Effector memory CD4-positive, alpha-beta T cell (primary cell): ENCODE data around the gene MKRN2OS.

Source experiments
- DNase-seq, 3 donors: peaks; one replicate each; pipeline ENCODE4 v3.0.0-alpha.2; 2020
- H3K27ac ChIP-seq: 2 replicates; pipeline ENCODE4 v1.7.0; 2013; ENCODE audit warnings: mild to moderate bottlenecking, low read length, moderate library complexity; ENCODE audit not compliant: insufficient read depth, poor library complexity, severe bottlenecking
- H3K27me3 ChIP-seq: replicated peaks from 2 replicates; pipeline ENCODE4 v1.7.0; 2013; ENCODE audit warnings: mild to moderate bottlenecking, low read length; ENCODE audit not compliant: insufficient read depth, control insufficient read depth, poor library complexity, severe bottlenecking
- H3K36me3 ChIP-seq: 2 replicates; pipeline ENCODE4 v1.7.0; 2013; ENCODE audit warnings: mild to moderate bottlenecking, low read length, moderate library complexity; ENCODE audit not compliant: control insufficient read depth, insufficient read depth
- H3K4me1 ChIP-seq: 2 replicates; pipeline ENCODE4 v1.7.0; 2013; ENCODE audit warnings: low read length, mild to moderate bottlenecking; ENCODE audit not compliant: control insufficient read depth, insufficient read depth, poor library complexity, severe bottlenecking
- H3K4me3 ChIP-seq: 2 replicates; pipeline ENCODE4 v1.7.0; 2013; ENCODE audit warnings: low read length, low read depth, mild to moderate bottlenecking; ENCODE audit not compliant: insufficient read depth, poor library complexity, severe bottlenecking
- H3K9me3 ChIP-seq: 2 replicates; pipeline ENCODE4 v1.7.0; 2013; ENCODE audit warnings: mild to moderate bottlenecking, low read length, moderate library complexity; ENCODE audit not compliant: control insufficient read depth

The MKRN2OS gene

DNA sequence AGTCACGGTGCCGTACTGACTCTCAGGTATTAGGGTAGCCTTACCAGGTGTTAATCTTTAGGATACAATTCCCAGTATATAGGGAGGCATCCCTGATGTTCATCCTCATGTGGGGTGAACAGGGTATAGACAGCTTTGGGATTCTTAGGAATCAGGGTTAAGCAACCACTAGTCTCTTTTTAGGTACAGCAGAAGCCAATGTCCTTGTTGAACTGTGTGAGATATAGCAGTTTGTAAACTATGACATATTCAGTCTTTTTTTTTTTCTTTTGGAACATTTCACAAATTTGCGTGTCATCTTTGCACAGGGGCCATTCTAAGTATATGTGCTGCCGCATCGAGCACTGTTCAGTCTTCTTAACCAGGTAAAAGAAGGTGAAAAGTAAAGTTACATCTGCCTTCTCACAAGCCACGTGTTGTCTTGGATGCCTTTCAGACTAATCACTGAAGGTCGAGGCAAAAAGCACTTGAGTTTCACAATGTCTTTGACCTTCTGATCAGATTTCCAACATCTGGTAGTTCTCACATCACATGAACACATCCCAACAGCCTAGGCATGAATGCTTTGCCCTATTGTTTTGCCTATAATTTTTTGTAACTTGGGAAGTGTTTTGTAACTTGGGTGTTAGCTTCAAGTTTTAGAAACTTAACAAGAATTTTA, 43.8 kb downstream of the MKRN2OS start:
- Histone ChIP-seq H3K36me3 (peaks cover 48% of the 10 kb centered on the region), H3K27ac (no peak overlapping the region)
- no peak for DNase-seq

DNA sequence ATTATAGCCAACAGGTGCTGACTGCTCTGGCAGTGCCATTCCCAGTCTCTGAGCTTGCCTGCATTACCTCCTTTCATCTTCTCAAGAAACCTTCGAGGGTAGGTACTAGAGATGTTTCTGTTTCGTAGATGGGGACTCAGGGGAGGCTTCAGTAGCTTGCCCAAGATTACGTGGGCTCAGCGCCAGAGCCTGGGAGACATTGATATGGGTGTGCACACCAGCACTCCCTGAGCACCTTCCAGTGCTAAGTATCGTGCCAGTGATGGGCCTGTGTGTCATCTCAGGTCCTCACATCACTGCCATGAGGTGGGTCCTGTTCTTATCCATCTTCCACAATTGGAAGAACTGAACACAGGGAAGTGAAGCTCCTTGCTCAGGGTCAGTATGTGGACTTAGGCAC, 45.8 kb downstream of the MKRN2OS start:
- Histone ChIP-seq H3K27me3 (no peaks in the 10 kb centered on the region), H3K27ac (no peak overlapping the region), H3K36me3 (peaks cover 43% of the 10 kb centered on the region), H3K4me1 (no peaks in the 10 kb centered on the region), H3K4me3 (no peak overlapping the region), H3K9me3 (no peaks in the 10 kb centered on the region)
- DNase-seq, result no peak

More for the DNA sequence above, 43.8 kb downstream of the MKRN2OS start:
- no peak overlapping the region for H3K4me3 ChIP-seq
- no peaks in the 10 kb centered on the region for H3K4me1 ChIP-seq
- no peaks in the 10 kb centered on the region for H3K9me3 ChIP-seq
- H3K27me3 ChIP-seq, result no peaks in the 10 kb centered on the region

DNA sequence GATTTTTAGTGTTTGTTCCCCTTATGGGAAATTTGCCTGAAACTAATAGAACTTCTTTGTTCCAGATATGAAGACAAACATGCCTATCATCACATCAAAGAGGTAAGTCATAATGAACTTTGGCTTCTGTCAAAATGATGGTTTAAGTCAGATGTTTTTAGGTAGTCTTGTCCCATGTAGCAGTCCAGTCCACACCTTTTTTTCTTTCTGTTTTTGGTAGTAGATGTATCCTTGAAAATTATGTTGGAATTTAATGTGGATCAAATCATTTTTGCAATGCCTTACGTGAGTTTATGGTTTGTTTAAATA, 48.9 kb downstream of the MKRN2OS start:
- Histone ChIP-seq H3K9me3 (no peaks in the 10 kb centered on the region), H3K36me3 (peaks cover 41% of the 10 kb centered on the region), H3K27me3 (no peaks in the 10 kb centered on the region), H3K27ac (no peak overlapping the region), H3K4me1 (no peaks in the 10 kb centered on the region), H3K4me3 (no peak overlapping the region)
- no peak for DNase-seq

DNA sequence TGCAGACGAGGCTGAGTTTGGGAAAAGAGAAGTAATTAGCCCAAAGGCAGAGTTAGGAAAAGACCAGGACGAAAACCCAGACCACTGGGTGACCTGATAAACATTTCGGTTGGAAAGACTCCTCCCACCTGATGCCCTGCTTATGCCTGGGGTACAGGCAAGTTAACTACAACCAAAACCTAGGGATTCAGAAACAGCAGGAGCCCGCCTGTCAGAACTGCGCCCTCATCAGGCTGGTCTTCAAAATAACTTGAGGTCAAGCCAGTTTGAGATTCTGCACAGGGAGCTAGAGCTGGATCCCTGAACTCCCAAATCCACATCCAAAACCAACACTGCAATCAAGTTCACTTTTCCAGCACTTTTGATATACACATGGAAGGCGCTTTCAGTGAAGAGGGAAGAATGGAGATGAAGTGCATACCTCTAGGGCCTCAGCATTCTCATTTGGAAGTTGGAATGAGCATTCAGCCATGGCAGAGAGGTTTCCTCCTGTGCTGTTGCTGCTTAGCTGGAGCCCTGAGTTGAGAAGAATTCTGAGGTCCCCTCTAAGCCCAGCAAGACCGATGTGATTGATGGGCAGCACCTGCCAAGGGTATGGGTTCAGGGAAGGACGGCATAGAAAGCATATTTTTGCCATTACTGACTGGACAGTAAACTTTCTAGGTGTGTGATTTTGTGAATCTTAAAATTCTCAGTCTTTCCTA, 49.4 kb downstream of the MKRN2OS start:
- Histone ChIP-seq H3K36me3 (peaks cover 41% of the 10 kb centered on the region), H3K4me1 (no peaks in the 10 kb centered on the region), H3K27me3 (no peaks in the 10 kb centered on the region), H3K9me3 (no peaks in the 10 kb centered on the region), H3K27ac (no peak overlapping the region), H3K4me3 (no peak overlapping the region)
- DNase-seq, result no peak

DNA sequence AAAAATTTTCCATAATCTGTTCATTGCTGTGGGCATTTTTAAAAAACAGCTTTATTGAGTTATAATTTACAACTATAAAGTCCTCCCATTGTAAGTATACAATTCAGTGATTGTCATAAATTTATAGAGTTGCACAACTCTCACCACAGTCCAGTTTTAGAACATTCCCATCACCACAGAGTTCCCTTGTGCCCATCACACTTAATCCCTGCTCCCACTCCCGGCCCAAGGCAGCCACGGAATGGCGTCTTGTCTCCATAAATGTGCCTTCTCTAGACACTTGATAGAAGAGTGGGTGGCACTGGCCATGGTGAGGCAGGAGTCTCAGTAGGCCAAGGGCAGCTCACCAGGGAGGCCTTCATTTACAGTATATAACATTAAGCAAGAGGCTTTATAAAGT, 54.8 kb downstream of the MKRN2OS start:
- no peak overlapping the region for H3K27ac ChIP-seq
- no peaks in the 10 kb centered on the region for H3K27me3 ChIP-seq
- H3K36me3 ChIP-seq, result peaks cover 18% of the 10 kb centered on the region
- no peak overlapping the region for H3K4me3 ChIP-seq
- no peaks in the 10 kb centered on the region for H3K9me3 ChIP-seq
- DNase-seq, result no peak
- H3K4me1 ChIP-seq, result no peaks in the 10 kb centered on the region

DNA sequence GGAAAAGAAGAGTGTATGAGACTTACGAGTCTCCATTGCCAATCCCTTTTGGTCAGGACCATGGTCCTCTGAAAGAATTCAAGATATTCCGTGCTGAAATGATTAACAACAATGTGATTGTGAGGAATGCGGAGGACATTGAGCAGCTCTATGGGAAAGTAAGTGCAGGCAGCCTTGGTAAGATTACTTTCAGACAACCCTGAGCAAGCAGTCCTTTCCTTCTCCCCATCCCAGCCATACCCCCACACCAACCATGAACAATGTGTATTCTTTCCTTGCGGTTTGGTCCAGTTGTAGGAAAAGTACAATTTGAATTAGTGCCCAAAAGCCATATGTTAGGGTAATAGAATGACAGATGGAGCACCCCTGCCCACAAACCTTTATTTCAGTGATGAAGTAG, 55.5 kb downstream of the MKRN2OS start:
- Histone ChIP-seq H3K27ac (no peak overlapping the region), H3K36me3 (peaks cover 18% of the 10 kb centered on the region), H3K4me1 (peaks cover 7% of the 10 kb centered on the region), H3K9me3 (no peaks in the 10 kb centered on the region), H3K4me3 (no peak overlapping the region), H3K27me3 (no peaks in the 10 kb centered on the region)
- DNase-seq, result no peak
